ENCODE data around the gene SIGLEC8. TPM values are rescaled to one million over a fixed set of nuclear protein-coding genes. Genes with fewer than 3 reads are reported as not detected.
"Not testable (repeated sequence)": the region's sequence is repeated elsewhere in the genome, so short reads cannot be mapped to it uniquely, and the experiment has no call there.

Gene SIGLEC8
- total RNA-seq, 1 donor from 2014 or later, result not detected

GRCh38 chr19:51501594-51502263, 43.5 kb upstream of the SIGLEC8 start, which contains the start of gene SIGLEC12:
SIGLEC12 (minus strand) TSS chr19:51501800; CDS start chr19:51501733, 67 bp downstream.
- Mint-ChIP-seq H3K36me3 (no peaks in the 10 kb centered on the region), H3K9me3 (peaks cover 3% of the 10 kb centered on the region), H3K4me1 (no peaks in the 10 kb centered on the region), H3K4me3 (no peak within 1 kb of the TSS), H3K27ac (no peak within 1 kb of the TSS), H3K27me3 (ENCODE audit: insufficient read depth, low read depth) (peaks cover 2% of the 10 kb centered on the region)
- TF ChIP-seq CTCF (IDR thresholded peaks at IDR 0.05), result no peak
- no peak for TF ChIP-seq EZH2phosphoT487 (IDR thresholded peaks at IDR 0.05)
- TF ChIP-seq EZH2 (IDR thresholded peaks at IDR 0.05), result no peak
- Histone ChIP-seq H3K27me3 (no peaks in the 10 kb centered on the region), H3K4me3 (no peak within 1 kb of the TSS), H3K79me2 (ENCODE audit: low read depth) (no peaks in the 10 kb centered on the region), H3K36me3 (no peaks in the 10 kb centered on the region), H3K9ac (no peak within 1 kb of the TSS), H2AFZ (replicated peaks) (no peak within 1 kb of the TSS), H3K4me2 (no peak within 1 kb of the TSS), H3K27ac (no peak within 1 kb of the TSS), H4K20me1 (ENCODE audit: low read depth) (no peaks in the 10 kb centered on the region), H3K9me3 (ENCODE audit: low read depth) (no peaks in the 10 kb centered on the region), H3F3A (ENCODE audit: low read depth) (no peaks in the 10 kb centered on the region), H3K4me1 (no peaks in the 10 kb centered on the region)
- no peak for DNase-seq (ENCODE audit: low spot score)

- H3K79me2 ChIP-seq (ENCODE audit: low read depth); H4K20me1 ChIP-seq (ENCODE audit: low read depth); H2AFZ ChIP-seq (replicated peaks); H3F3A ChIP-seq (ENCODE audit: low read depth); H3K4me1 Mint-ChIP-seq; H3K9me3 ChIP-seq (ENCODE audit: low read depth); H3K9me3 Mint-ChIP-seq; H3K4me1 ChIP-seq; H3K4me3 ChIP-seq; H3K27ac ChIP-seq; H3K36me3 ChIP-seq; H3K36me3 Mint-ChIP-seq; H3K4me2 ChIP-seq; H3K27me3 Mint-ChIP-seq (ENCODE audit: insufficient read depth, low read depth); H3K27me3 ChIP-seq; H3K27ac Mint-ChIP-seq; H3K9ac ChIP-seq; DNase-seq (ENCODE audit: low spot score); H3K4me3 Mint-ChIP-seq: not testable (repeated sequence)
Observed at GRCh38 chr19:51500931-51501330, 42.7 kb upstream of the SIGLEC8 start.

DNA sequence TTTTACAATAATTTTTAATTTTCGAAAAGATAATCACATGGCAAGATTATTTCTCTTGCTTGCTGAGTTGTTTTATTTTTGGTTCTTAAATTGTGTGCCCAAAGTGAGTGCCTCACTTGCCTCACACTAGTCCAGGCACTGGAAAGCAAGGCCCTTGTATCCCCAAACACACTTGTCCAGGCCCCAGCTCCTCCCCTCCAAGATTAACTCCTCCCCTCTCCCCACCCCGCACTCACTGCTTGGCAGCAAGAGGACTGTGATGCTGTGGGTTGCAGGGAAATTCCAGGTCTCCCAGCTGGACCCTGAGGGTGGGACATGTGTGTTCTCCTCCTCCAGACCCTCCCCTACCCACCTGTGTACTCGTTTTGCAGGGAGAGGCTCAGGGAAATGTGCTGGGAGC, 39.4 kb upstream of the SIGLEC8 start:
- no peaks in the 10 kb centered on the region for H3K36me3 Mint-ChIP-seq
- H3K27me3 ChIP-seq, result no peaks in the 10 kb centered on the region
- H3K4me2 ChIP-seq, result no peak overlapping the region
- no peak for DNase-seq (ENCODE audit: low spot score)
- H3F3A ChIP-seq (ENCODE audit: low read depth), result no peaks in the 10 kb centered on the region
- no peak for TF ChIP-seq EZH2phosphoT487 (IDR thresholded peaks at IDR 0.05)
- no peak for TF ChIP-seq CTCF (IDR thresholded peaks at IDR 0.05)
- no peak for TF ChIP-seq EZH2 (IDR thresholded peaks at IDR 0.05)
- no peak overlapping the region for H3K4me3 Mint-ChIP-seq
- H3K4me1 Mint-ChIP-seq, result no peaks in the 10 kb centered on the region
- no peak overlapping the region for H3K9ac ChIP-seq
- H3K27me3 Mint-ChIP-seq (ENCODE audit: insufficient read depth, low read depth), result peaks cover 7% of the 10 kb centered on the region
- H3K27ac ChIP-seq, result no peak overlapping the region
- peaks cover 3% of the 10 kb centered on the region for H3K9me3 Mint-ChIP-seq
- no peaks in the 10 kb centered on the region for H3K36me3 ChIP-seq
- H3K4me3 ChIP-seq, result no peak overlapping the region
- no peak overlapping the region for H3K27ac Mint-ChIP-seq
- H3K9me3 ChIP-seq (ENCODE audit: low read depth), result no peaks in the 10 kb centered on the region
- H3K79me2 ChIP-seq (ENCODE audit: low read depth), result no peaks in the 10 kb centered on the region
- no peak overlapping the region for H2AFZ ChIP-seq (replicated peaks)
- no peaks in the 10 kb centered on the region for H4K20me1 ChIP-seq (ENCODE audit: low read depth)
- H3K4me1 ChIP-seq, result no peaks in the 10 kb centered on the region

GRCh38 chr19:51493776-51494175, 35.5 kb upstream of the SIGLEC8 start:
- Histone ChIP-seq H3F3A (ENCODE audit: low read depth) (no peaks in the 10 kb centered on the region), H4K20me1 (ENCODE audit: low read depth) (no peaks in the 10 kb centered on the region), H3K79me2 (ENCODE audit: low read depth) (no peaks in the 10 kb centered on the region), H3K9me3 (ENCODE audit: low read depth) (no peaks in the 10 kb centered on the region), H3K36me3 (no peaks in the 10 kb centered on the region), H2AFZ (replicated peaks) (no peak overlapping the region), H3K4me3 (no peak overlapping the region), H3K27me3 (no peaks in the 10 kb centered on the region), H3K27ac (no peak overlapping the region), H3K4me1 (no peaks in the 10 kb centered on the region), H3K4me2 (no peak overlapping the region), H3K9ac (no peak overlapping the region)
- H3K36me3 Mint-ChIP-seq, result no peaks in the 10 kb centered on the region
- no peaks in the 10 kb centered on the region for H3K4me1 Mint-ChIP-seq
- peaks cover 3% of the 10 kb centered on the region for H3K9me3 Mint-ChIP-seq
- peaks cover 7% of the 10 kb centered on the region for H3K27me3 Mint-ChIP-seq (ENCODE audit: insufficient read depth, low read depth)
- no peak overlapping the region for H3K4me3 Mint-ChIP-seq
- TF ChIP-seq EZH2 (IDR thresholded peaks at IDR 0.05) (no peak), EZH2phosphoT487 (IDR thresholded peaks at IDR 0.05) (no peak), CTCF (IDR thresholded peaks at IDR 0.05) (no peak)
- no peak overlapping the region for H3K27ac Mint-ChIP-seq
- no peak for DNase-seq (ENCODE audit: low spot score)
